HG02798 (cell line): ENCODE measurements around the gene OGFR.

Source experiments
- ATAC-seq: cut with Tn5 transposase; IDR thresholded peaks from one replicate; pipeline ENCODE4 v1.9.1; 2021; ENCODE audit warnings: mild to moderate bottlenecking; ENCODE audit not compliant: unreplicated experiment, poor library complexity

Gene OGFR

GRCh38 chr20:62804627-62805154 is at the start of gene OGFR:
TSS of gene OGFR (plus strand) at chr20:62804835. CDS start at chr20:62804860, 25 bp downstream.
- peak; percentile 54 for ATAC-seq

- no peak for ATAC-seq
Observed at GRCh38 chr20:62754991-62755356, 49.7 kb upstream of the OGFR start.

- ATAC-seq = no peak
Observed at GRCh38 chr20:62755817-62756724, 48.6 kb upstream of the OGFR start.

GRCh38 chr20:62758226-62758912 is 46.3 kb upstream of the OGFR start:
- no peak for ATAC-seq

GRCh38 chr20:62759981-62760431 is 44.6 kb upstream of the OGFR start:
- no peak for ATAC-seq

- no peak for ATAC-seq
Observed at GRCh38 chr20:62760471-62760855, 44.2 kb upstream of the OGFR start.

- ATAC-seq = no peak
Observed at GRCh38 chr20:62760856-62761758, 43.5 kb upstream of the OGFR start.

GRCh38 chr20:62761759-62762131 is 42.9 kb upstream of the OGFR start:
- no peak for ATAC-seq

- ATAC-seq = no peak
Observed at GRCh38 chr20:62762376-62762775, 42.3 kb upstream of the OGFR start.

GRCh38 chr20:62762801-62763368 is 41.8 kb upstream of the OGFR start:
- ATAC-seq = no peak

- no peak for ATAC-seq
Observed at GRCh38 chr20:62763404-62763803, 41.2 kb upstream of the OGFR start.

- ATAC-seq = no peak
Observed at GRCh38 chr20:62764156-62764935, 40.3 kb upstream of the OGFR start.

GRCh38 chr20:62765021-62765420 is 39.6 kb upstream of the OGFR start:
- no peak for ATAC-seq

GRCh38 chr20:62765432-62766070 is 39.1 kb upstream of the OGFR start:
- no peak for ATAC-seq

- ATAC-seq = no peak
Observed at GRCh38 chr20:62766071-62766450, 38.6 kb upstream of the OGFR start.

- no peak for ATAC-seq
Observed at GRCh38 chr20:62766716-62767115, 37.9 kb upstream of the OGFR start.

- no peak for ATAC-seq
Observed at GRCh38 chr20:62768234-62768546, 36.4 kb upstream of the OGFR start.

GRCh38 chr20:62768551-62769287 is 35.9 kb upstream of the OGFR start:
- ATAC-seq = no peak
